Measurements from ENCODE around the gene CCNE1.

CCNE1 gene

DNA sequence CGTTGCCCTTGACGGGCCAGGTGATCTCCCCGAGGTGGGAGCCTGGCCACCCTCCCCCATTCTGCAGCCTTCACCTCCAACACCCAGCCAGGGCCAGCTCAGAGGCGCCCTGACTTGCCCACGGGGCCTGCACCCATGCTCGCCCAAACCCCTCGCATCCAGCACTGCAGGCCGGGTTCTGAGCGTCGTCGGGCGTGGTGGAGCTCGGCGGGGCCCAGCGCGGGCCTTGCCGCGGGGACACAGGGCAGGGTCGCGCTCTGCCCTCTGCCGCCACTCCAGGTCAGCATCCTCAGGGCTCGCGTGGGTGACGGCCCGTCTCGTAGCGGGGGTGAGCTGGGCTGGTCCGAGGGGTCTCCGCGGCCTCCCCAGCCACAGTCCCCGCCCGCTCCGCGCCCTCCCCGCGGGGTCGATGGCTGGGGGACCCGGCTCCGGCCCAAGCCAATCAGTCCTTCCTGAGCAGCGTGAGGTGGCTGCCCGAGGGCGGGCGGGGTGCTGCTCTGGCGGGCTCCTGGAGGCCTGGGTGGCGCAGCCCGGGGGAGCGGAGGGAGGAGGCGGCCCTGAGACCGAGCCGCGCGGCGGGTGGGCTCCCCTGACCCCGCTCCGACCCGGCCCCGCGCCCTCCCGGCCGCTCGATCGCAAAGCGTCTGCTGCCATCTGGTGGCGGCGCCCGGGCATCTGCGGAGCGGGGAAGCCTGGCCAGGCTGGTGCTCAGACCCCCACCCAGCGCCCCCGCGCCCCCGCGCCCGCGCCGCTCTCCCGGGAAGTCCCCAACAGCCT is 61.4 kb downstream of the CCNE1 start:
- Histone ChIP-seq H3K4me1 (peaks cover 4 to 31% (median 22%) of the 10 kb centered on the region in 10 experiments; a peak in 18 of 20 replicates), H3K36me3 (no peaks in the 10 kb centered on the region), H3K4me2 (peak overlapping the region; percentile 93 to 99 (median 96)), H3K27ac (peak overlapping the region in 5 of 11 experiments; percentile 15 to 60 (median 41); a peak in 6 of 22 replicates), H4K20me1 (no peaks in the 10 kb centered on the region), H3K4me3 (peak overlapping the region; percentile 59 to 75 (median 64)), H3K27me3 (peaks cover 21 to 26% (median 23%) of the 10 kb centered on the region in 11 experiments; a peak in 21 of 22 replicates), H3K9me3 (replicated peaks in 1 of 11) (peaks cover 2 to 9% (median 4%) of the 10 kb centered on the region in 11 experiments), H3K9ac (peak overlapping the region; percentile 58 to 81 (median 75))
- no peak for TF ChIP-seq Cebpa-rat (IDR thresholded peaks at IDR 0.05)

Data from BLaER1 treated with 17β-estradiol and CSF1 and Interleukin-3, amounts not matched to agents 10 nM and 100 nM (cell line).